Ovary (tissue), 3 donors: ENCODE measurements around the gene UGCG.

ENCODE experiments used
- POLR2A ChIP-seq: fragments of 450-650 bp; IDR thresholded peaks from one replicate; pipeline ENCODE4 v1.6.1; 2017; ENCODE audit warnings: antibody characterized with exemption, mild to moderate bottlenecking, moderate library complexity
- TF ChIP-seq, protein P1 (sequence below), 3 donors: fragments of 450-650 bp in 2 of 3; fragments of 200-600 bp in 1 of 3; IDR thresholded peaks; one replicate each; pipeline versions ENCODE4 v1.5.1 to v1.8.0; 2016 to 2022; ENCODE audit warnings: antibody characterized with exemption in 3 of 3, mild to moderate bottlenecking in 1 of 3
- donor health status: DM: no; HTN: no; CAD: no.

GRCh38 chr9:111915425-111915758 is 18.8 kb downstream of the UGCG start:
- TF ChIP-seq, protein P1, sequence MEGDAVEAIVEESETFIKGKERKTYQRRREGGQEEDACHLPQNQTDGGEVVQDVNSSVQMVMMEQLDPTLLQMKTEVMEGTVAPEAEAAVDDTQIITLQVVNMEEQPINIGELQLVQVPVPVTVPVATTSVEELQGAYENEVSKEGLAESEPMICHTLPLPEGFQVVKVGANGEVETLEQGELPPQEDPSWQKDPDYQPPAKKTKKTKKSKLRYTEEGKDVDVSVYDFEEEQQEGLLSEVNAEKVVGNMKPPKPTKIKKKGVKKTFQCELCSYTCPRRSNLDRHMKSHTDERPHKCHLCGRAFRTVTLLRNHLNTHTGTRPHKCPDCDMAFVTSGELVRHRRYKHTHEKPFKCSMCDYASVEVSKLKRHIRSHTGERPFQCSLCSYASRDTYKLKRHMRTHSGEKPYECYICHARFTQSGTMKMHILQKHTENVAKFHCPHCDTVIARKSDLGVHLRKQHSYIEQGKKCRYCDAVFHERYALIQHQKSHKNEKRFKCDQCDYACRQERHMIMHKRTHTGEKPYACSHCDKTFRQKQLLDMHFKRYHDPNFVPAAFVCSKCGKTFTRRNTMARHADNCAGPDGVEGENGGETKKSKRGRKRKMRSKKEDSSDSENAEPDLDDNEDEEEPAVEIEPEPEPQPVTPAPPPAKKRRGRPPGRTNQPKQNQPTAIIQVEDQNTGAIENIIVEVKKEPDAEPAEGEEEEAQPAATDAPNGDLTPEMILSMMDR (IDR thresholded peaks at IDR 0.05) = no peak
- TF ChIP-seq POLR2A = no peak
